Retina (tissue), 1 donor: Measurements from ENCODE around the gene VSIG10L2.

Experiments used
- DNase-seq: peaks from one replicate; pipeline ENCODE4 v3.0.0-alpha.2; 2016

Gene VSIG10L2

GRCh38 chr11:125930076-125930450, 15.8 kb upstream of the VSIG10L2 start:
- DNase-seq, result no peak

GRCh38 chr11:125931116-125931515, 14.7 kb upstream of the VSIG10L2 start:
- no peak for DNase-seq

- no peak for DNase-seq
Measured at GRCh38 chr11:125931668-125932067, 14.2 kb upstream of the VSIG10L2 start.

GRCh38 chr11:125932301-125932700, 13.5 kb upstream of the VSIG10L2 start:
- no peak for DNase-seq

- DNase-seq, result no peak
Measured at GRCh38 chr11:125933030-125933813, 12.6 kb upstream of the VSIG10L2 start.

GRCh38 chr11:125934473-125934872, 11.4 kb upstream of the VSIG10L2 start:
- no peak for DNase-seq

GRCh38 chr11:125935056-125935455, 10.8 kb upstream of the VSIG10L2 start:
- DNase-seq, result no peak

GRCh38 chr11:125935618-125936199, 10.1 kb upstream of the VSIG10L2 start:
- no peak for DNase-seq

GRCh38 chr11:125938418-125938817, 7.4 kb upstream of the VSIG10L2 start:
- DNase-seq, result no peak

- no peak for DNase-seq
Measured at GRCh38 chr11:125939081-125939521, 6.7 kb upstream of the VSIG10L2 start.

GRCh38 chr11:125940145-125940544, 5.7 kb upstream of the VSIG10L2 start:
- no peak for DNase-seq

- DNase-seq, result no peak
Measured at GRCh38 chr11:125941267-125941618, 4.6 kb upstream of the VSIG10L2 start.

- DNase-seq, result peak; percentile 66
Measured at GRCh38 chr11:125941619-125942611, 3.9 kb upstream of the VSIG10L2 start.

GRCh38 chr11:125942771-125943428, 2.9 kb upstream of the VSIG10L2 start:
- DNase-seq, result no peak

- DNase-seq, result no peak
Measured at GRCh38 chr11:125943661-125944349, 2.0 kb upstream of the VSIG10L2 start.

- no peak for DNase-seq
Measured at GRCh38 chr11:125944350-125945010, 1.4 kb upstream of the VSIG10L2 start.

GRCh38 chr11:125945011-125945796, 640 bp upstream of the VSIG10L2 start:
- no peak for DNase-seq

- DNase-seq, result no peak
Measured at GRCh38 chr11:125946712-125947418, 1.0 kb downstream of the VSIG10L2 start.

- no peak for DNase-seq
Measured at GRCh38 chr11:125947419-125948277, 1.8 kb downstream of the VSIG10L2 start.
